ENCODE results near the gene MAN1C1.
"Not testable (repeated sequence)": the region's sequence is repeated elsewhere in the genome, so short reads cannot be mapped to it uniquely, and the experiment has no call there.

The MAN1C1 gene

DNA sequence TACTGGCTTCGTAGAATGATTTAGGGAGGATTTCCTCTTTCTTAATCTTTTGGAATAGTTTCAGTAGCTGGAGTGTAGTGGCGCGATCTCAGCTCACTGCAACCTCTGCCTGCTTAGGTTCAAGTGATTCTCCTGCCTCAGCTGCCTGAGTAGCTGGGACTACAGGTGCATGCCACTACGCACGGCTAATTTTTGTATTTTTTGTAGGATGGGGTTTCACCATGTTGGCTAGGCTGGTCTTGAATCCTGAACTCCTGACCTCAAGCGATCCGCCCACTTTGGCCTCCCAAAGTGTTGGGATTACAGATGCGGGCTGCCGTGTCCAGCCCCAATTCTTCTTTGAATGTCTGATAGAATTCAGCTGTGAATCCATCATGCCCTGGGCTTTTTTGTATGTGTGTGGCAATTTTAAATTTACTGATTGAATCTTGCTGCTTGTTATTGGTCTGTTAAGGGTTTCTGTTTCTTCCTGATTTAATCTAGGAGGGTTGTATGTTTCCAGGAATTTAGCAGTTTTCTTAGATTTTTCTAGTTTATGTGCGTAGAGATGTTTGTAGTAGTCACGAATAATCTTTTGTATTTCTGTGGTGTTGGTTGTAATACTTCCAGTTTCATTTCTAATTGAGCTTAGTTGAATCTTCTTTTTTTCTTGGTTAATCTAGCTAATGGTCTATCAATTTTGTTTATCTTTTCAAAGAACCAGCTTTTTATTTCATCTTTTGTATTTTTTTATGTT lies 15.3 kb downstream of the MAN1C1 start:
- in situ Hi-C loops (cut with HindIII; ENCODE audit: low sequenced_read_pairs) = no loop called here

DNA sequence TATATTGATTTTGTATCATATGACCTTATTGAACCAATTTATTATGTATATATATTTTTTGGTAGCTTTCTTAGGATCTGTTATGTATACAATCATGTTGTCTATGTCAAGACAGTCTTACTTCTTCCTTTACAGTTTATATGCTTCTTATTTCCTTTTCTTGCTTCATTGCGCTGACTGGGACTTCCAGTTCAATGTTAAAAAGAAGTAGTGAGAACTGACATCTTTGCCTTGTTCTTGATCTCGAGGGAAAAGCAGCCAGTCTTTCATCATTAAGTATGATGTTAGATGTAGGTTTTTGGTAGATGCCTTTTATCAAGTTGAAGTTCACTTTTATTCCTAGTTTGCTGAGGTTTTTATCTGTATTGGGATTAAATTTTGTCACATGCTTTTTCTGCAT lies 17.5 kb downstream of the MAN1C1 start:
- in situ Hi-C loops (cut with HindIII; ENCODE audit: low sequenced_read_pairs) = no loop called here

GRCh38 chr1:25634896-25635295 lies 18.3 kb downstream of the MAN1C1 start:
- in situ Hi-C loops (cut with HindIII; ENCODE audit: low sequenced_read_pairs) = no loop called here

DNA sequence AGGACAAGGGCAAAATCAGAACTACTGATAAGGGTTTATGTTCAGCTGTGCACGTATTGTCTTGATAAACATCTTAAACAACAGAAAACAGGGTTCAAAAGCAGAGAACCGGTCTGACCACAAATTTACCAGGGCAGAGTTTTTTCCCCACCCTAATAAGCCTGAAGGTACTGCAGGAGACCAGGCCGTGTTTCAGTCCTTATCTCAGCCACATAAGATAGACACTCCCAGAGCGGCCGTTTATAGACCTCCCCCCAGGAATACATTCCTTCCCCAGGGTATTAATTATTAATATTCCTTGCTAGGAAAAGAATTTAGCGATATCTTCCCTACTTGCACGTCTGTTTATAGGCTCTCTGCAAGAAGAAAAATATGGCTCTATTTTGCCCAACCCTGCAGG lies 19.6 kb downstream of the MAN1C1 start:
- in situ Hi-C loops (cut with HindIII; ENCODE audit: low sequenced_read_pairs) = not testable (repeated sequence)

GRCh38 chr1:25640646-25641328 lies 24.2 kb downstream of the MAN1C1 start:
- in situ Hi-C loops (cut with HindIII; ENCODE audit: low sequenced_read_pairs) = no loop called here

DNA sequence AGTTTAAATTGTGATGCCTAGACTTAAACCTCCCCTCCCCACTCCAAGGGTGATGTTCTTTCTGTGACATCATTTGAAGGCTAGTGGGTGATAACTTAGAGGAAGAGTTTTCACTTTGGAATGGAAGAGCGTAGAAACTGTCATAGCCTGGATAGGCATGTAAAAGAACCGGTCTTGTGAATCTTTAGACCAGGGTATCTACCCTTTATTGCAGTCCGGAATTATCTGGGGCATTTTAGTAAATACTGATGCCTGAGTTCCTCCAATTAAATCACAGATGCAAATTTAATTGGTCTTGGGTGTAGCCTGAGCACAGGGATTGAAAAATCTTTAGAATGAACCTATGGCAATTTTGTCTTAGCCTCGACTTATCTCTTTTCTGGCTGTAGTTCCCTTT lies 24.7 kb downstream of the MAN1C1 start:
- in situ Hi-C loops (cut with HindIII; ENCODE audit: low sequenced_read_pairs) = no loop called here

GRCh38 chr1:25641931-25642573 lies 25.5 kb downstream of the MAN1C1 start:
- in situ Hi-C loops (cut with HindIII; ENCODE audit: low sequenced_read_pairs) = no loop called here

DNA sequence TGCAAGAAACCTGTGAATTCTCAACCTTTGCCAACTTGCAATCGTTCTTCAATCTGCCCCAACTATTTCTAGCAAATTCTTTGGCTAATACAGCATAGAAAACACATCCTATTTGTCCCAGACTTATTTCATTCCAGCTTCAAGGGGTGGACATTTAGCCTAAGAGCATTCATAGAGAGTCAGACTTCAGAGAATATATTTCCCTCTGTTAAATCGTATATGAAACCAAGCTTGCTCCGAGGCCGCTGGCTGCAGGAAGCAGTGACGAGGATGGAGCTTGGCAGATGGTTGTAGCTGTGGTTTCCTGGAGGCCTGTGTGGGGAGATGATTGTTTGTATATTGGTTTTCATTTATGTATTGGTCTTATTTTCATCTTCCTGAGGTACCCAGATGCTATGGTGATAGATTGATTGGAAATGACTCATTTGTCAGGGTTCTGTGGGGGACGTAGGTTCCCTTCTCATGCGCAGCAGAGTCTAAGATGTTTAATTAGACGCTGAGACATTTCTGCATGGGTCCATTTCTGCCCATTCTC lies 26.1 kb downstream of the MAN1C1 start:
- in situ Hi-C loops (cut with HindIII; ENCODE audit: low sequenced_read_pairs) = no loop called here

GRCh38 chr1:25643929-25644328 lies 27.3 kb downstream of the MAN1C1 start:
- in situ Hi-C loops (cut with HindIII; ENCODE audit: low sequenced_read_pairs) = no loop called here

- in situ Hi-C loops (cut with HindIII; ENCODE audit: low sequenced_read_pairs) = no loop called here
These were observed 28.4 kb downstream of the MAN1C1 start for GRCh38 chr1:25644962-25645361.

- in situ Hi-C loops (cut with HindIII; ENCODE audit: low sequenced_read_pairs) = no loop called here
These were observed 29.2 kb downstream of the MAN1C1 start for GRCh38 chr1:25645637-25646400.

DNA sequence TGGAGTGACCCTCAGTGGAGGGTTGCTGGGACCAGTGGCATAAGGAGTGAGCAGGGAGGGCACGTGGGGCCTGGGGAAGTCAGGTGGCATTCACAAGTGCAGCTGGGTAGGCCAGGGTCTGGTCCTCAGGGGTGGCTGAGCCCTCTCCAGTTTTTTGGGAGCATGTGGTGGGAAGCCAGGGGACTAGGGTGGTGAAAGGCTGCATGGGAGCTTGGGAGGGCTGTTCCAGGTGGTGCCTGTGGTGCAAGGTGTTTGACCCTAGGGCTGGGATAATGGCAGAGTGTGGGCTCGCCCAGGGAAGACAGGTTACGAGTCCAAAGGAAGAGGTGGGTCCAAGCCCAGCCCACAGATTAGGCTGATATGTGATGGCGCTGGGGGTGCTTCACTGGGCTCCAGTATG lies 30.5 kb downstream of the MAN1C1 start:
- in situ Hi-C loops (cut with HindIII; ENCODE audit: low sequenced_read_pairs) = no loop called here

- in situ Hi-C loops (cut with HindIII; ENCODE audit: low sequenced_read_pairs) = no loop called here
These were observed 31.3 kb downstream of the MAN1C1 start for GRCh38 chr1:25647863-25648262.

GRCh38 chr1:25648681-25649440 lies 32.3 kb downstream of the MAN1C1 start:
- in situ Hi-C loops (cut with HindIII; ENCODE audit: low sequenced_read_pairs) = no loop called here

- in situ Hi-C loops (cut with HindIII; ENCODE audit: low sequenced_read_pairs) = no loop called here
These were observed 33.1 kb downstream of the MAN1C1 start for GRCh38 chr1:25649505-25650288.

- in situ Hi-C loops (cut with HindIII; ENCODE audit: low sequenced_read_pairs) = no loop called here
These were observed 33.6 kb downstream of the MAN1C1 start for GRCh38 chr1:25650289-25650576.

GRCh38 chr1:25651036-25651640 lies 34.5 kb downstream of the MAN1C1 start:
- in situ Hi-C loops (cut with HindIII; ENCODE audit: low sequenced_read_pairs) = no loop called here

GRCh38 chr1:25651824-25652741 lies 35.5 kb downstream of the MAN1C1 start:
- in situ Hi-C loops (cut with HindIII; ENCODE audit: low sequenced_read_pairs) = no loop called here
